ENCODE measurements around the gene DCAF11. TPM values are rescaled to one million over a fixed set of nuclear protein-coding genes. Genes with fewer than 3 reads are reported as not detected.

DCAF11 gene
- total and polyA plus RNA-seq, 2 of the 13 experiments (the other 11 are each of a cell fraction or from before 2014, with no cell fraction given), result 150 to 257 TPM

DNA sequence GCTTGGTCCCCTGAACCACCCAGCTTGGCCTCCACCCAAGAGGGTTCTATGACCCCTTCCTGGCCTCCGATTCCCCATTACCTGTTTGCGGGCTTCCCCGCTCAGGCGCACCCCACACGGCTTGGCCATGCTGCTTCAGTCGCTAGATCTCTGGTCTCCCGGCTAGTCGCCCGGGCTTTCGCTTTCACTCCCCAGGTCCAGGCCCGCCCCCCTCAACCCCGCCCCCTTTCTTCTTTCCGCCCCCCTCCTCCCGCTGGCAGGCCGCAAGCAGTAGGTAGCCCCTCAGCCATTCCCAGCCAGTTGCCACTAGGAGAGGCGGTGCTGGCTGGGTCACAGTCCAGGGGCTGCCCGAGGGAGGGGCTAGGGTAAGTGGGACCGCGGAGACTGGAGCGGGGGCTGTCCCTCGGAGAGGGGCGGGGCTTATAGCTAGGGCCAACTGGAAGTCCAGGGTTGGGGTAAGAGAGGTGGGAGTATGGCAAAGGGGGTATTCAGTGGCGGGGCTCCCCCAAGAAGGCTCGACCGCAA lies 31.9 kb downstream of the DCAF11 start, which contains the start of gene PSME2 (continued):
- TF ChIP-seq CBFB (CRISPR knock-in tag; IDR thresholded peaks at IDR 0.05) (peak; percentile 52), SMARCC2 (IDR thresholded peaks at IDR 0.05) (no peak), FOXM1 (CRISPR knock-in tag; IDR thresholded peaks at IDR 0.05) (no peak), CCAR2 (optimal IDR thresholded peaks at IDR 0.05; ENCODE audit: low read depth, low read length) (peak; percentile 46), SMAD3 (CRISPR knock-in tag; IDR thresholded peaks at IDR 0.05) (no peak; the same call in 1 of the 2 replicates), RFX1 (IDR thresholded peaks at IDR 0.05) (no peak), ZNF652 (CRISPR knock-in tag; IDR thresholded peaks at IDR 0.05; ENCODE audit: borderline replicate concordance, low read depth) (no peak), KDM5A (IDR thresholded peaks at IDR 0.05; ENCODE audit: borderline replicate concordance, low read length) (no peak; the same call in 1 of the 2 replicates), MBD4 (IDR thresholded peaks at IDR 0.05; ENCODE audit: borderline replicate concordance, low read length) (no peak)
- TF ChIP-seq, protein P1, sequence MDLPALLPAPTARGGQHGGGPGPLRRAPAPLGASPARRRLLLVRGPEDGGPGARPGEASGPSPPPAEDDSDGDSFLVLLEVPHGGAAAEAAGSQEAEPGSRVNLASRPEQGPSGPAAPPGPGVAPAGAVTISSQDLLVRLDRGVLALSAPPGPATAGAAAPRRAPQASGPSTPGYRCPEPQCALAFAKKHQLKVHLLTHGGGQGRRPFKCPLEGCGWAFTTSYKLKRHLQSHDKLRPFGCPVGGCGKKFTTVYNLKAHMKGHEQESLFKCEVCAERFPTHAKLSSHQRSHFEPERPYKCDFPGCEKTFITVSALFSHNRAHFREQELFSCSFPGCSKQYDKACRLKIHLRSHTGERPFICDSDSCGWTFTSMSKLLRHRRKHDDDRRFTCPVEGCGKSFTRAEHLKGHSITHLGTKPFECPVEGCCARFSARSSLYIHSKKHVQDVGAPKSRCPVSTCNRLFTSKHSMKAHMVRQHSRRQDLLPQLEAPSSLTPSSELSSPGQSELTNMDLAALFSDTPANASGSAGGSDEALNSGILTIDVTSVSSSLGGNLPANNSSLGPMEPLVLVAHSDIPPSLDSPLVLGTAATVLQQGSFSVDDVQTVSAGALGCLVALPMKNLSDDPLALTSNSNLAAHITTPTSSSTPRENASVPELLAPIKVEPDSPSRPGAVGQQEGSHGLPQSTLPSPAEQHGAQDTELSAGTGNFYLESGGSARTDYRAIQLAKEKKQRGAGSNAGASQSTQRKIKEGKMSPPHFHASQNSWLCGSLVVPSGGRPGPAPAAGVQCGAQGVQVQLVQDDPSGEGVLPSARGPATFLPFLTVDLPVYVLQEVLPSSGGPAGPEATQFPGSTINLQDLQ (CRISPR knock-in tag; IDR thresholded peaks at IDR 0.05), result no peak
- TF ChIP-seq, protein P2, sequence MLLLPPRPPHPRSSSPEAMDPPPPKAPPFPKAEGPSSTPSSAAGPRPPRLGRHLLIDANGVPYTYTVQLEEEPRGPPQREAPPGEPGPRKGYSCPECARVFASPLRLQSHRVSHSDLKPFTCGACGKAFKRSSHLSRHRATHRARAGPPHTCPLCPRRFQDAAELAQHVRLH (CRISPR knock-in tag; IDR thresholded peaks at IDR 0.05; ENCODE audit: borderline replicate concordance, low read depth), result no peak
- TF ChIP-seq, protein P3, sequence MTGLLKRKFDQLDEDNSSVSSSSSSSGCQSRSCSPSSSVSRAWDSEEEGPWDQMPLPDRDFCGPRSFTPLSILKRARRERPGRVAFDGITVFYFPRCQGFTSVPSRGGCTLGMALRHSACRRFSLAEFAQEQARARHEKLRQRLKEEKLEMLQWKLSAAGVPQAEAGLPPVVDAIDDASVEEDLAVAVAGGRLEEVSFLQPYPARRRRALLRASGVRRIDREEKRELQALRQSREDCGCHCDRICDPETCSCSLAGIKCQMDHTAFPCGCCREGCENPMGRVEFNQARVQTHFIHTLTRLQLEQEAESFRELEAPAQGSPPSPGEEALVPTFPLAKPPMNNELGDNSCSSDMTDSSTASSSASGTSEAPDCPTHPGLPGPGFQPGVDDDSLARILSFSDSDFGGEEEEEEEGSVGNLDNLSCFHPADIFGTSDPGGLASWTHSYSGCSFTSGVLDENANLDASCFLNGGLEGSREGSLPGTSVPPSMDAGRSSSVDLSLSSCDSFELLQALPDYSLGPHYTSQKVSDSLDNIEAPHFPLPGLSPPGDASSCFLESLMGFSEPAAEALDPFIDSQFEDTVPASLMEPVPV (CRISPR knock-in tag; IDR thresholded peaks at IDR 0.05), result peak; percentile 52; the same call in 1 of the 2 replicates
- TF ChIP-seq, protein P4, sequence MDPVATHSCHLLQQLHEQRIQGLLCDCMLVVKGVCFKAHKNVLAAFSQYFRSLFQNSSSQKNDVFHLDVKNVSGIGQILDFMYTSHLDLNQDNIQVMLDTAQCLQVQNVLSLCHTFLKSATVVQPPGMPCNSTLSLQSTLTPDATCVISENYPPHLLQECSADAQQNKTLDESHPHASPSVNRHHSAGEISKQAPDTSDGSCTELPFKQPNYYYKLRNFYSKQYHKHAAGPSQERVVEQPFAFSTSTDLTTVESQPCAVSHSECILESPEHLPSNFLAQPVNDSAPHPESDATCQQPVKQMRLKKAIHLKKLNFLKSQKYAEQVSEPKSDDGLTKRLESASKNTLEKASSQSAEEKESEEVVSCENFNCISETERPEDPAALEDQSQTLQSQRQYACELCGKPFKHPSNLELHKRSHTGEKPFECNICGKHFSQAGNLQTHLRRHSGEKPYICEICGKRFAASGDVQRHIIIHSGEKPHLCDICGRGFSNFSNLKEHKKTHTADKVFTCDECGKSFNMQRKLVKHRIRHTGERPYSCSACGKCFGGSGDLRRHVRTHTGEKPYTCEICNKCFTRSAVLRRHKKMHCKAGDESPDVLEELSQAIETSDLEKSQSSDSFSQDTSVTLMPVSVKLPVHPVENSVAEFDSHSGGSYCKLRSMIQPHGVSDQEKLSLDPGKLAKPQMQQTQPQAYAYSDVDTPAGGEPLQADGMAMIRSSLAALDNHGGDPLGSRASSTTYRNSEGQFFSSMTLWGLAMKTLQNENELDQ (CRISPR knock-in tag; IDR thresholded peaks at IDR 0.05; ENCODE audit: borderline replicate concordance), result peak; percentile 80; the same call in 1 of the 2 replicates
- TF ChIP-seq, protein P5, sequence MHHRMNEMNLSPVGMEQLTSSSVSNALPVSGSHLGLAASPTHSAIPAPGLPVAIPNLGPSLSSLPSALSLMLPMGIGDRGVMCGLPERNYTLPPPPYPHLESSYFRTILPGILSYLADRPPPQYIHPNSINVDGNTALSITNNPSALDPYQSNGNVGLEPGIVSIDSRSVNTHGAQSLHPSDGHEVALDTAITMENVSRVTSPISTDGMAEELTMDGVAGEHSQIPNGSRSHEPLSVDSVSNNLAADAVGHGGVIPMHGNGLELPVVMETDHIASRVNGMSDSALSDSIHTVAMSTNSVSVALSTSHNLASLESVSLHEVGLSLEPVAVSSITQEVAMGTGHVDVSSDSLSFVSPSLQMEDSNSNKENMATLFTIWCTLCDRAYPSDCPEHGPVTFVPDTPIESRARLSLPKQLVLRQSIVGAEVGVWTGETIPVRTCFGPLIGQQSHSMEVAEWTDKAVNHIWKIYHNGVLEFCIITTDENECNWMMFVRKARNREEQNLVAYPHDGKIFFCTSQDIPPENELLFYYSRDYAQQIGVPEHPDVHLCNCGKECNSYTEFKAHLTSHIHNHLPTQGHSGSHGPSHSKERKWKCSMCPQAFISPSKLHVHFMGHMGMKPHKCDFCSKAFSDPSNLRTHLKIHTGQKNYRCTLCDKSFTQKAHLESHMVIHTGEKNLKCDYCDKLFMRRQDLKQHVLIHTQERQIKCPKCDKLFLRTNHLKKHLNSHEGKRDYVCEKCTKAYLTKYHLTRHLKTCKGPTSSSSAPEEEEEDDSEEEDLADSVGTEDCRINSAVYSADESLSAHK (CRISPR knock-in tag; IDR thresholded peaks at IDR 0.05; ENCODE audit: borderline replicate concordance), result 0 out of 2 replicates have a peak, but pooled peaks have one; percentile 75
- TF ChIP-seq, protein P6, sequence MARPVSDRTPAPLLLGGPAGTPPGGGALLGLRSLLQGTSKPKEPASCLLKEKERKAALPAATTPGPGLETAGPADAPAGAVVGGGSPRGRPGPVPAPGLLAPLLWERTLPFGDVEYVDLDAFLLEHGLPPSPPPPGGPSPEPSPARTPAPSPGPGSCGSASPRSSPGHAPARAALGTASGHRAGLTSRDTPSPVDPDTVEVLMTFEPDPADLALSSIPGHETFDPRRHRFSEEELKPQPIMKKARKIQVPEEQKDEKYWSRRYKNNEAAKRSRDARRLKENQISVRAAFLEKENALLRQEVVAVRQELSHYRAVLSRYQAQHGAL (CRISPR knock-in tag; IDR thresholded peaks at IDR 0.05; ENCODE audit: not compliant biosample characterization), result no peak
- TF ChIP-seq, protein P7, sequence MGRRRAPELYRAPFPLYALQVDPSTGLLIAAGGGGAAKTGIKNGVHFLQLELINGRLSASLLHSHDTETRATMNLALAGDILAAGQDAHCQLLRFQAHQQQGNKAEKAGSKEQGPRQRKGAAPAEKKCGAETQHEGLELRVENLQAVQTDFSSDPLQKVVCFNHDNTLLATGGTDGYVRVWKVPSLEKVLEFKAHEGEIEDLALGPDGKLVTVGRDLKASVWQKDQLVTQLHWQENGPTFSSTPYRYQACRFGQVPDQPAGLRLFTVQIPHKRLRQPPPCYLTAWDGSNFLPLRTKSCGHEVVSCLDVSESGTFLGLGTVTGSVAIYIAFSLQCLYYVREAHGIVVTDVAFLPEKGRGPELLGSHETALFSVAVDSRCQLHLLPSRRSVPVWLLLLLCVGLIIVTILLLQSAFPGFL (CRISPR knock-in tag; IDR thresholded peaks at IDR 0.05), result no peak
